ENCODE data around the gene TMEM229B.
A peak's percentile ranks its signal among the peaks of the same experiment; 100 is the strongest.

Gene TMEM229B

DNA sequence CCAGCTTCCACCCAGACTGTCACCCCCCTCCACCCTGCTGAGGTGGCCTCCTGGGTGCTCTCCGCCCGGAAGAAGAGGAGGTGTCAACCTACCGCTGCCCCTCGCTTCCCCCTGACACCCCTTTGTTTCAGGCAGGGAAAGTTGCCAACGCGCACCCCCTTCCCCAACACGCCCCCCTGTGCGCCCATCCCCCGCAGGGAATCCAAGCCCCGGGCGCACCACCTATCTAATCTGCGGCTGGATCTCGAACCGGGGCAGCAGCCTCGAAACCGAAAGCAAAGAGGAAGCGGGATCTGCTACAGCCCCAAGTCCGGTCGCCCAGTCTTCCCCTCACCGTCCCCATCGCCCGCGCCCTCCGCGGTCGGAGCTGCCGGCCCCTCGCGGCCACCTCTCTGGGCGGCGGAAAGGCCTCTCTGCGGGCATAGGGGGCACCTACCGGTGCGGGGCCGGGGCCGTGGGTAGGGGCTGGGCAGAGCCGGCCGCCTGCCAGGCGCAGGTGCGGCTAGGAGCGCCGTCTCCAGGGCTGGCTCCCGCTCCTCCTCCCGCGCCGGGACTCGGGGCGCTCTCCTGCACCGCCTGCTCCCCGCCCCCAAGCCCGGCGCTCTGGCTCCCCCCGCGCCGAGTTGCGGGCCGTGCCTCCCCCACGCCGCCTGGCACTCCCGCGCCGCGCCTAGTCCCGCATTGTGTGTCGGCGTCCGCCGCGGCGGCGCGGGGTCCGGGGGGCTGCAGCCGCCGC is 26.3 kb upstream of the TMEM229B start:
- H3K36me3 ChIP-seq (replicated peaks; ENCODE audit: low read depth, low read length) = no peaks in the 10 kb centered on the region
- H3K9me3 ChIP-seq (ENCODE audit: insufficient read depth, low read length) = no peaks in the 10 kb centered on the region
- H3K79me2 ChIP-seq (ENCODE audit: low read length) = no peaks in the 10 kb centered on the region
- peak overlapping the region; percentile 95 for H3K4me2 ChIP-seq (ENCODE audit: low read length)
- H4K20me1 ChIP-seq (ENCODE audit: insufficient read depth, low read length) = no peaks in the 10 kb centered on the region
- TF ChIP-seq, protein P1, sequence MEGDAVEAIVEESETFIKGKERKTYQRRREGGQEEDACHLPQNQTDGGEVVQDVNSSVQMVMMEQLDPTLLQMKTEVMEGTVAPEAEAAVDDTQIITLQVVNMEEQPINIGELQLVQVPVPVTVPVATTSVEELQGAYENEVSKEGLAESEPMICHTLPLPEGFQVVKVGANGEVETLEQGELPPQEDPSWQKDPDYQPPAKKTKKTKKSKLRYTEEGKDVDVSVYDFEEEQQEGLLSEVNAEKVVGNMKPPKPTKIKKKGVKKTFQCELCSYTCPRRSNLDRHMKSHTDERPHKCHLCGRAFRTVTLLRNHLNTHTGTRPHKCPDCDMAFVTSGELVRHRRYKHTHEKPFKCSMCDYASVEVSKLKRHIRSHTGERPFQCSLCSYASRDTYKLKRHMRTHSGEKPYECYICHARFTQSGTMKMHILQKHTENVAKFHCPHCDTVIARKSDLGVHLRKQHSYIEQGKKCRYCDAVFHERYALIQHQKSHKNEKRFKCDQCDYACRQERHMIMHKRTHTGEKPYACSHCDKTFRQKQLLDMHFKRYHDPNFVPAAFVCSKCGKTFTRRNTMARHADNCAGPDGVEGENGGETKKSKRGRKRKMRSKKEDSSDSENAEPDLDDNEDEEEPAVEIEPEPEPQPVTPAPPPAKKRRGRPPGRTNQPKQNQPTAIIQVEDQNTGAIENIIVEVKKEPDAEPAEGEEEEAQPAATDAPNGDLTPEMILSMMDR (IDR thresholded peaks at IDR 0.05; ENCODE audit: low read depth, low read length) = no peak
- no peak for TF ChIP-seq EZH2phosphoT487 (IDR thresholded peaks at IDR 0.05; ENCODE audit: low read depth)
- peak overlapping the region; percentile 94 for H3K4me3 ChIP-seq (ENCODE audit: low read length)
- H3K4me1 ChIP-seq (ENCODE audit: low read length) = peaks cover 30% of the 10 kb centered on the region
- peak overlapping the region; percentile 65 for H3K9ac ChIP-seq (ENCODE audit: low read length)
- peaks cover 88% of the 10 kb centered on the region for H3K27me3 ChIP-seq (ENCODE audit: low read depth, low read length)
- no peak overlapping the region for H3K27ac ChIP-seq (ENCODE audit: low read length)
- peak overlapping the region; percentile 89 for H2AFZ ChIP-seq (ENCODE audit: low read depth, low read length)

DNA sequence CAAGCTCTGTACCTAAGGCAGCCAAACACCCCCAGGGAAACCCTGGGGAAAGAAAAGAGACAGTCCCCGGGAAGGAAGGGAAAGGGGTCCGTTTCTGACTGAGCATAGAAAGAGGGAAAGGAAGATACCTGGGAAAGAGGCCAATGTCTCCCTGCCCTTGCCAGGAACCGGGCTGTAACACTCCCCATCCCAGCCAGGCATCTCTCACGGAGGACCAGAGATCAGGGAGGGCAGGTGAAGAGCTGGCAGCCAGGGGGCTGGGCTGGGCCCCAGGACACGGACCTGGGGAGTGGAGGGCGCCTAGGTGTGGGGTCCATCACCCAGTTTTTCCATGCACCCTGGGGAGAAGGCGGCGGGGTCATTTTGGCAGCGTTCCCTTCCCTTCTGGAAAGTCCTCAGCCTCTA is 25.7 kb upstream of the TMEM229B start:
- Histone ChIP-seq H3K4me1 (ENCODE audit: low read length) (peaks cover 30% of the 10 kb centered on the region), H3K36me3 (replicated peaks; ENCODE audit: low read depth, low read length) (no peaks in the 10 kb centered on the region), H4K20me1 (ENCODE audit: insufficient read depth, low read length) (no peaks in the 10 kb centered on the region), H3K9me3 (ENCODE audit: insufficient read depth, low read length) (no peaks in the 10 kb centered on the region), H3K4me3 (ENCODE audit: low read length) (peak overlapping the region; percentile 94), H3K4me2 (ENCODE audit: low read length) (peak overlapping the region; percentile 95), H2AFZ (ENCODE audit: low read depth, low read length) (no peak overlapping the region; the same call in 1 of the 2 replicates), H3K27ac (ENCODE audit: low read length) (no peak overlapping the region), H3K79me2 (ENCODE audit: low read length) (no peaks in the 10 kb centered on the region), H3K9ac (ENCODE audit: low read length) (peak overlapping the region; percentile 65; the same call in 1 of the 2 replicates), H3K27me3 (ENCODE audit: low read depth, low read length) (peaks cover 83% of the 10 kb centered on the region)
- TF ChIP-seq, protein P1 (IDR thresholded peaks at IDR 0.05; ENCODE audit: low read depth, low read length) = no peak
- no peak for TF ChIP-seq EZH2phosphoT487 (IDR thresholded peaks at IDR 0.05; ENCODE audit: low read depth)

DNA sequence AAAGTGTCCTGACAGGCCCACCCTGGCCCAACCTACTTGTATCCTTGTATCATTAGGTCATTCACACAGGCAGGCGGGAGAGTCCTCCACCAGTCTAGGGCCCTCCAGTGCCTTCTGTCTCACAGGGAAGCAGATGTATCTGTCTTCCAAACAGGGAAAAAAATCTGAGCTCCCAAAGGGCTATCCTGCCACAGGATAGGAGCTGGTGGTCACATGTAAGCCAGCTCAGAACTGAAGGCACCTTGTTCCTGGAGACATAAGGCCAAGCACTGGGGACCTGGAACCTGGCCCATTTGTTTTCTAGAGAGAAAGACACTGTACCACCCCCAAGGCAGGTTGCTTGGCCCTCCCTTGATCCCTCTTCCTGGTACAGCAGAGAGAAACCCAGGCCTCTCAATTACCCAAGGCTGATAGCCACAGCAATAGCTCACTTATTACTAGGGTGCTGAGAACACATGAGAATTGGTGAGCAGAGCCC is 25.1 kb upstream of the TMEM229B start:
- H3K9ac ChIP-seq (ENCODE audit: low read length) = no peak overlapping the region
- peaks cover 77% of the 10 kb centered on the region for H3K27me3 ChIP-seq (ENCODE audit: low read depth, low read length)
- TF ChIP-seq, protein P1 (IDR thresholded peaks at IDR 0.05; ENCODE audit: low read depth, low read length) = no peak
- no peak for TF ChIP-seq EZH2phosphoT487 (IDR thresholded peaks at IDR 0.05; ENCODE audit: low read depth)
- H3K4me1 ChIP-seq (ENCODE audit: low read length) = peaks cover 33% of the 10 kb centered on the region
- H2AFZ ChIP-seq (ENCODE audit: low read depth, low read length) = no peak overlapping the region
- H3K79me2 ChIP-seq (ENCODE audit: low read length) = no peaks in the 10 kb centered on the region
- no peaks in the 10 kb centered on the region for H3K9me3 ChIP-seq (ENCODE audit: insufficient read depth, low read length)
- H3K4me3 ChIP-seq (ENCODE audit: low read length) = no peak overlapping the region
- no peak overlapping the region for H3K27ac ChIP-seq (ENCODE audit: low read length)
- H3K4me2 ChIP-seq (ENCODE audit: low read length) = 0 out of 2 replicates have a peak overlapping the region, but pooled peaks have one; percentile 95
- no peaks in the 10 kb centered on the region for H4K20me1 ChIP-seq (ENCODE audit: insufficient read depth, low read length)
- H3K36me3 ChIP-seq (replicated peaks; ENCODE audit: low read depth, low read length) = no peaks in the 10 kb centered on the region

DNA sequence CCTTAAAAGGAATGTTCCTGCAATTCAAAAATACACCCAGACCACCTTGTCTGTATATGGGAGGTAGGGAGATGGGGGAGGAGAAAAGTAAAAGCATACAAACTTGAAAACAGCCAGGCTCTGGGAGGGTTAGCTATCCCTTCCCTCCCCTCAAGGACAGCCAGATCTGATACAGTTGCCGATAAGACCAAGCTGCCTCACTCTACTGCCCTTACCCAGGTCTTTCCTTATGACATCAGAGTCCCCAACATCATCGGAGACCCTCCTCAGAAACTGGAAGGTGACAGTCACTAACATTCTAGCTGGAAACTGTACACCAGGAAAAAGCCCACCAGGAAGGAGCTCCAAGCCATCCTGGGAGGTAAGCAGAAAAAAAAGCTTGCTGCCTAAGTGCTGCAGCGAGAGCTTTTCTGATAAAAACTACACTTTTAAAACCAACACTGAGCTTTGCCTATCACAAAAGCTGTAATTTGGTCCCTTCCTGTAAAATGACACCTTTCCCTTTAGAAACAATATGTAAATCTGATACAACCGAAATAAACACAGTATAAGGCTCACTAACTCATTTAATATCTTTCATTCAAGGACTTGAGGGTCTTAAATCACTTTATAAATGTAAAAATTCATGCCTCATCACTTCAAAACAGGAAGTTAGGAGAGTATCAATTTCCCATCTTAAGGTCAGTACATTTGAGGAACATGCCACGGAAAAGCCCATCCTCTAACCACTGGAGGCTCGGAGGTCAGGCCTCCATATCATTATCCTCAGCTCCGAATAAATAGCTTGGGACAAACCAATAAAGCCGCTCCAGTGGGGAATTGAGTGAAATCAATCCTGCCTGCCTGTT is 24.2 kb upstream of the TMEM229B start:
- peaks cover 33% of the 10 kb centered on the region for H3K4me1 ChIP-seq (ENCODE audit: low read length)

More for the DNA sequence above, 24.2 kb upstream of the TMEM229B start:
- Histone ChIP-seq H2AFZ (ENCODE audit: low read depth, low read length) (no peak overlapping the region), H3K36me3 (replicated peaks; ENCODE audit: low read depth, low read length) (no peaks in the 10 kb centered on the region), H4K20me1 (ENCODE audit: insufficient read depth, low read length) (no peaks in the 10 kb centered on the region), H3K4me2 (ENCODE audit: low read length) (no peak overlapping the region), H3K4me3 (ENCODE audit: low read length) (no peak overlapping the region), H3K9me3 (ENCODE audit: insufficient read depth, low read length) (no peaks in the 10 kb centered on the region), H3K9ac (ENCODE audit: low read length) (no peak overlapping the region), H3K27ac (ENCODE audit: low read length) (no peak overlapping the region), H3K27me3 (ENCODE audit: low read depth, low read length) (peaks cover 74% of the 10 kb centered on the region), H3K79me2 (ENCODE audit: low read length) (no peaks in the 10 kb centered on the region)
- no peak for TF ChIP-seq EZH2phosphoT487 (IDR thresholded peaks at IDR 0.05; ENCODE audit: low read depth)
- TF ChIP-seq, protein P1 (IDR thresholded peaks at IDR 0.05; ENCODE audit: low read depth, low read length) = no peak

Data from OCI-LY3 (cell line).